ENCODE data around the gene PDS5B. TPM values are rescaled to one million over a fixed set of nuclear protein-coding genes. Genes with fewer than 3 reads are reported as not detected.

The PDS5B gene
- total RNA-seq, 4 donors from 2014 or later, result 48.8 to 77.1 (median 52.7) TPM

GRCh38 chr13:32746474-32746873, 160.2 kb downstream of the PDS5B start:
- TF ChIP-seq EP300 (IDR thresholded peaks at IDR 0.05), result peak in 1 of 2 donors; percentile 36
- TF ChIP-seq POLR2A (IDR thresholded peaks at IDR 0.05), result no peak
- Histone ChIP-seq H3K36me3 (peaks cover 0 to 34% (median 0%) of the 10 kb centered on the region in 3 donors), H3K27me3 (no peaks in the 10 kb centered on the region), H3K9me3 (no peaks in the 10 kb centered on the region), H3K4me1 (peaks cover 0 to 26% (median 0%) of the 10 kb centered on the region in 4 donors), H3K4me3 (no peak overlapping the region), H3K27ac (peak overlapping the region in 2 of 4 donors; percentile 26 to 51)
- no peak for DNase-seq (ENCODE audit: low spot score in 2 of 2)
- 39% methylated on average over 3 of the region's 3 CpGs for WGBS, 2 donors

DNA sequence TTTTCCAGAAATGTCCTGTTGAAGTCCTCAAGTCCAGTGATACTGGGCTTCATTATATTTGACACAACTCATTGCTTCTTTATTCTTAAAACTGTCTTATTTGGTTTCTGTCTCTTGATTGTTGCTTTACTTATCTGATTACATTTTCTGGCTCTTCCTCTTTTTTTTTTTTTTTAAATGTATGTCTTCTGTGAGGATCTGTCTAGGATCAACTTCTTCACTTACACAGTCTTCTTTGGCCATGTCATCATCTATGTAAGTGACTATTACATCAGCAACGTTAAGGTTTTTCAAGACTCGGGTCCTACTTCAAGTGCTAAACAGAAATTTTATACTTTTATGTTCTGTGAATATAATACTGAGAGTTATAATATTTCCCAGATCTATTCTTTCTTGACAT, 162.1 kb downstream of the PDS5B start:
- H3K4me1 ChIP-seq, result peaks cover 0 to 26% (median 0%) of the 10 kb centered on the region in 4 donors
- H3K9me3 ChIP-seq, result no peaks in the 10 kb centered on the region
- peaks cover 0 to 34% (median 0%) of the 10 kb centered on the region in 3 donors for H3K36me3 ChIP-seq
- no peak overlapping the region for H3K4me3 ChIP-seq
- no peak for DNase-seq (ENCODE audit: low spot score in 2 of 2)
- WGBS, 2 donors, result 90 to 96% methylated on average over 2 of the region's 2 CpGs
- TF ChIP-seq, protein P1, sequence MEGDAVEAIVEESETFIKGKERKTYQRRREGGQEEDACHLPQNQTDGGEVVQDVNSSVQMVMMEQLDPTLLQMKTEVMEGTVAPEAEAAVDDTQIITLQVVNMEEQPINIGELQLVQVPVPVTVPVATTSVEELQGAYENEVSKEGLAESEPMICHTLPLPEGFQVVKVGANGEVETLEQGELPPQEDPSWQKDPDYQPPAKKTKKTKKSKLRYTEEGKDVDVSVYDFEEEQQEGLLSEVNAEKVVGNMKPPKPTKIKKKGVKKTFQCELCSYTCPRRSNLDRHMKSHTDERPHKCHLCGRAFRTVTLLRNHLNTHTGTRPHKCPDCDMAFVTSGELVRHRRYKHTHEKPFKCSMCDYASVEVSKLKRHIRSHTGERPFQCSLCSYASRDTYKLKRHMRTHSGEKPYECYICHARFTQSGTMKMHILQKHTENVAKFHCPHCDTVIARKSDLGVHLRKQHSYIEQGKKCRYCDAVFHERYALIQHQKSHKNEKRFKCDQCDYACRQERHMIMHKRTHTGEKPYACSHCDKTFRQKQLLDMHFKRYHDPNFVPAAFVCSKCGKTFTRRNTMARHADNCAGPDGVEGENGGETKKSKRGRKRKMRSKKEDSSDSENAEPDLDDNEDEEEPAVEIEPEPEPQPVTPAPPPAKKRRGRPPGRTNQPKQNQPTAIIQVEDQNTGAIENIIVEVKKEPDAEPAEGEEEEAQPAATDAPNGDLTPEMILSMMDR (IDR thresholded peaks at IDR 0.05), result no peak
- TF ChIP-seq POLR2A (IDR thresholded peaks at IDR 0.05) (no peak), EP300 (IDR thresholded peaks at IDR 0.05) (no peak)
- no peaks in the 10 kb centered on the region for H3K27me3 ChIP-seq
- no peak overlapping the region for H3K27ac ChIP-seq

DNA sequence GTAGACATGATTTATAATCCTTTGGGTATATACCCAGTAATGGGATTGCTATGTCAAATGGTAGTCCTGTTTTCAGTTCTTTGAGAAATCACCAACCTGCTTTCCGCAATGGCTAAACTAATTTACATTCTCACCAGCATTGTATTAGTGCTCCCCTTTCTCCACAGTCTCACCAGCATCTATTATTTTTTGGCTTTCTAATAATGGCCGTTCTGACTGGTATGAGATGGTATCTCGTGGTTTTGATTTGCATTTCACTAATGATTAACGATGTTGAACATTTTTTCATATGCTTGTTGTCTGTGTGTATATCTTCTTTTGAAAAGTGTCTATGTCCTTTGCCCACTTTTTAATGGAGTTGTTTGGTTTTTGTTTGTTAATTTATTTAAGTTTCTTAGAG, 165.1 kb downstream of the PDS5B start:
- no peak overlapping the region for H3K4me3 ChIP-seq
- 97 to 99% methylated on average over 4 of the region's 4 CpGs for WGBS, 2 donors
- H3K27ac ChIP-seq, result no peak overlapping the region
- peaks cover 0 to 12% (median 0%) of the 10 kb centered on the region in 4 donors for H3K4me1 ChIP-seq
- H3K36me3 ChIP-seq, result peaks cover 0 to 39% (median 0%) of the 10 kb centered on the region in 3 donors
- H3K9me3 ChIP-seq, result no peaks in the 10 kb centered on the region
- DNase-seq (ENCODE audit: low spot score in 2 of 2), result no peak
- no peak for TF ChIP-seq POLR2A (IDR thresholded peaks at IDR 0.05)
- TF ChIP-seq, protein P1 (IDR thresholded peaks at IDR 0.05), result no peak
- TF ChIP-seq EP300 (IDR thresholded peaks at IDR 0.05), result no peak
- H3K27me3 ChIP-seq, result no peaks in the 10 kb centered on the region

GRCh38 chr13:32752311-32752710, 166.1 kb downstream of the PDS5B start:
- no peak overlapping the region for H3K4me3 ChIP-seq
- H3K4me1 ChIP-seq, result peaks cover 0 to 2% (median 0%) of the 10 kb centered on the region in 4 donors
- 95 to 96% methylated on average over 4 of the region's 4 CpGs for WGBS, 2 donors
- H3K36me3 ChIP-seq, result peaks cover 0 to 30% (median 0%) of the 10 kb centered on the region in 3 donors
- DNase-seq (ENCODE audit: low spot score in 2 of 2), result no peak
- no peak overlapping the region for H3K27ac ChIP-seq
- TF ChIP-seq, protein P1 (IDR thresholded peaks at IDR 0.05), result no peak
- TF ChIP-seq POLR2A (IDR thresholded peaks at IDR 0.05) (no peak), EP300 (IDR thresholded peaks at IDR 0.05) (no peak)
- H3K9me3 ChIP-seq, result no peaks in the 10 kb centered on the region
- no peaks in the 10 kb centered on the region for H3K27me3 ChIP-seq

DNA sequence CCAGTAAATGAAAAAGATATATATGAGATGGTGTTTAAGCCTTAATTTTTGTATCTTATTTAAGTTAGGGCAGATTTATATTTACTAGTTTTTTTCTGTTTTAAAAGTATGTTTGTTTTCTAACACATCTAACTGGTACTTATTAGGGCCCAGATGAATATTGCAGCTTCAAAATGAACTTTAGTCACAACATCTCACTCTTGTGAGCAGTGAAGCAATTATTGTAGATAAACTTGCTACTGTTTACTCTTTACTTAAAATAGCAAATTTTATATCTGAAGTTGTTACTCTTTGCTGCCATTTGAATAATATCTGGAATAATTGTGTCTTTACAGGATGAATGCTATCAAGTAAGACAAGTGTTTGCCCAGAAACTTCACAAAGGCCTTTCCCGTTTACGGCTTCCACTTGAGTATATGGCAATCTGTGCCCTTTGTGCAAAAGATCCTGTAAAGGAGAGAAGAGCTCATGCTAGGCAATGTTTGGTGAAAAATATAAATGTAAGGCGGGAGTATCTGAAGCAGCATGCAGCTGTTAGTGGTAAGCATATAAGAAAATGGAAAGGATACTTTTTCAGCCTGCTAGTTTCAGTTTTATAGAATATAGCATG, 166.8 kb downstream of the PDS5B start:
- H3K27me3 ChIP-seq, result no peaks in the 10 kb centered on the region
- H3K4me3 ChIP-seq, result no peak overlapping the region
- TF ChIP-seq, protein P1 (IDR thresholded peaks at IDR 0.05), result no peak
- TF ChIP-seq POLR2A (IDR thresholded peaks at IDR 0.05) (no peak), EP300 (IDR thresholded peaks at IDR 0.05) (no peak)
- H3K27ac ChIP-seq, result no peak overlapping the region
- H3K9me3 ChIP-seq, result no peaks in the 10 kb centered on the region
- peaks cover 0 to 28% (median 0%) of the 10 kb centered on the region in 3 donors for H3K36me3 ChIP-seq
- DNase-seq (ENCODE audit: low spot score in 2 of 2), result no peak
- no peaks in the 10 kb centered on the region for H3K4me1 ChIP-seq
- 86 to 89% methylated on average over 3 of the region's 3 CpGs for WGBS, 2 donors

Data from tibial nerve (tissue), 4 donors.